ENCODE results near the gene AMN.

DNA sequence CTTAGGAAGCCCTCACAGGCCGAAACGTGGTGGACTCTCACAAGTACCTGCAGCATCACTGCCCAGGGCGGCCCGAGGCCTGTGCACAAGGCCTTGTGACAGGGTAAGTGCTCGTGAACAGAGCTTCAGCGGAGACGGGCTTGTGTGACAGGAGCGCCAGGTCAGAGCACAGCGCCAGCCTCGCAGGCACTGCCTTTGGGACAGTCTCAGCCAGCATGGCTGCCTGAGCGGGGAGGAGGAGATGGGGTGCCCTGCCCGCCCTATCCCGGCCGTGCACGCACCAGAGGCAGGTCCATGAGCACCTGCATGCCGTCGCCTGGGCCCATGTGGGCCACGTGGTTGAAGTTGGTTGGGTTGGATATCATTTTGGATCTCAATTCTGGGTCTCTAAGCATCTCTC lies 16.9 kb downstream of the AMN start:
- TF ChIP-seq, protein P1, sequence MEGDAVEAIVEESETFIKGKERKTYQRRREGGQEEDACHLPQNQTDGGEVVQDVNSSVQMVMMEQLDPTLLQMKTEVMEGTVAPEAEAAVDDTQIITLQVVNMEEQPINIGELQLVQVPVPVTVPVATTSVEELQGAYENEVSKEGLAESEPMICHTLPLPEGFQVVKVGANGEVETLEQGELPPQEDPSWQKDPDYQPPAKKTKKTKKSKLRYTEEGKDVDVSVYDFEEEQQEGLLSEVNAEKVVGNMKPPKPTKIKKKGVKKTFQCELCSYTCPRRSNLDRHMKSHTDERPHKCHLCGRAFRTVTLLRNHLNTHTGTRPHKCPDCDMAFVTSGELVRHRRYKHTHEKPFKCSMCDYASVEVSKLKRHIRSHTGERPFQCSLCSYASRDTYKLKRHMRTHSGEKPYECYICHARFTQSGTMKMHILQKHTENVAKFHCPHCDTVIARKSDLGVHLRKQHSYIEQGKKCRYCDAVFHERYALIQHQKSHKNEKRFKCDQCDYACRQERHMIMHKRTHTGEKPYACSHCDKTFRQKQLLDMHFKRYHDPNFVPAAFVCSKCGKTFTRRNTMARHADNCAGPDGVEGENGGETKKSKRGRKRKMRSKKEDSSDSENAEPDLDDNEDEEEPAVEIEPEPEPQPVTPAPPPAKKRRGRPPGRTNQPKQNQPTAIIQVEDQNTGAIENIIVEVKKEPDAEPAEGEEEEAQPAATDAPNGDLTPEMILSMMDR (IDR thresholded peaks at IDR 0.05), result no peak
- no peak for TF ChIP-seq POLR2A (IDR thresholded peaks at IDR 0.05)
